ENCODE measurements around the gene ERMP1.
"Not testable (repeated sequence)": the region's sequence is repeated elsewhere in the genome, so short reads cannot be mapped to it uniquely, and the experiment has no call there.

Gene ERMP1

GRCh38 chr9:5818424-5819142, 14.3 kb downstream of the ERMP1 start:
- DNase-seq: no peak

GRCh38 chr9:5817862-5818261, 15.1 kb downstream of the ERMP1 start:
- DNase-seq: no peak

GRCh38 chr9:5815461-5815860, 17.5 kb downstream of the ERMP1 start:
- no peak for DNase-seq

GRCh38 chr9:5813824-5814223, 19.1 kb downstream of the ERMP1 start:
- DNase-seq: no peak

GRCh38 chr9:5811751-5812150, 21.2 kb downstream of the ERMP1 start:
- no peak for DNase-seq

- DNase-seq: no peak
Measured at GRCh38 chr9:5805478-5805877, 27.4 kb downstream of the ERMP1 start.

- DNase-seq: no peak
Measured at GRCh38 chr9:5801739-5802113, 31.2 kb downstream of the ERMP1 start.

- no peak for DNase-seq
Measured at GRCh38 chr9:5800969-5801738, 31.8 kb downstream of the ERMP1 start.

- not testable (repeated sequence) for DNase-seq
Measured at GRCh38 chr9:5800378-5800777, 32.5 kb downstream of the ERMP1 start.

GRCh38 chr9:5799314-5799713, 33.6 kb downstream of the ERMP1 start:
- peak in 1 of 2 donors; percentile 38 for DNase-seq

GRCh38 chr9:5798581-5798980, 34.3 kb downstream of the ERMP1 start:
- DNase-seq: no peak

GRCh38 chr9:5796298-5796697, 36.6 kb downstream of the ERMP1 start:
- no peak for DNase-seq

GRCh38 chr9:5793812-5794211, 39.1 kb downstream of the ERMP1 start:
- no peak for DNase-seq

- no peak for DNase-seq
Measured at GRCh38 chr9:5791870-5792269, 41.0 kb downstream of the ERMP1 start.

GRCh38 chr9:5790923-5791322, 42.0 kb downstream of the ERMP1 start:
- DNase-seq: no peak

GRCh38 chr9:5789489-5789888, 43.4 kb downstream of the ERMP1 start:
- no peak for DNase-seq

GRCh38 chr9:5787759-5788302, 45.1 kb downstream of the ERMP1 start:
- DNase-seq: no peak

- DNase-seq: no peak
Measured at GRCh38 chr9:5787220-5787619, 45.7 kb downstream of the ERMP1 start.

GRCh38 chr9:5786370-5787127, 46.4 kb downstream of the ERMP1 start:
- no peak for DNase-seq

GRCh38 chr9:5784526-5785315, 48.2 kb downstream of the ERMP1 start:
- no peak for DNase-seq

GRCh38 chr9:5783982-5784381, 48.9 kb downstream of the ERMP1 start:
- DNase-seq: no peak

- not testable (repeated sequence) for DNase-seq
Measured at GRCh38 chr9:5783420-5783819, 49.5 kb downstream of the ERMP1 start.

Measured in bone marrow (tissue), 2 donors.